OCI-LY7 (cell line): Measurements from ENCODE around the gene NDUFV1. TPM values are rescaled to one million over a fixed set of nuclear protein-coding genes. Genes with fewer than 3 reads are reported as not detected.

ENCODE experiments used
- BruUV-seq: library from RNA; stranded (reverse); fragments of 400-500 nt; replicated peaks from 2 replicates; lab custom pipeline; 2021; lab: Mats Ljungman, UMichigan
- CTCF ChIA-PET: fragments of 300-600 bp; sonication (Branson Sonifier 250); formaldehyde crosslinking; loops from one replicate; lab custom pipeline; 2022; ENCODE audit warnings: antibody characterized with exemption; ENCODE audit not compliant: unreplicated experiment; lab: Charles Lee
- POLR2A ChIA-PET: fragments of 300-600 bp; sonication (Branson Sonifier 250); formaldehyde crosslinking; loops from one replicate; lab custom pipeline; 2022; ENCODE audit warnings: antibody characterized with exemption; lab: Charles Lee
- DNase-seq: peaks from one replicate; pipeline ENCODE4 v3.0.0-alpha.2; 2015; ENCODE audit warnings: low spot score
- H2AFZ ChIP-seq: fragments of 200-600 bp; sonication (generic), shearing (Covaris generic); 2 replicates; pipeline ENCODE4 v1.6.1; 2014; ENCODE audit warnings: mild to moderate bottlenecking, antibody characterized with exemption, low read length, moderate library complexity
- H3K27ac ChIP-seq: fragments of 200-600 bp; sonication (generic); 2 replicates; pipeline ENCODE4 v1.5.1; 2014; ENCODE audit warnings: mixed run types, low read depth, mild to moderate bottlenecking, moderate library complexity, low read length, inconsistent platforms; ENCODE audit not compliant: poor library complexity, severe bottlenecking
- H3K36me3 ChIP-seq: fragments of 200-600 bp; sonication (generic); 2 replicates; pipeline ENCODE4 v1.6.1; 2014; ENCODE audit warnings: mild to moderate bottlenecking, antibody characterized with exemption, low read length, moderate library complexity, mixed read lengths; ENCODE audit not compliant: insufficient read depth
- H3K4me1 ChIP-seq: fragments of 200-600 bp; sonication (generic); 2 replicates; pipeline ENCODE4 v1.5.1; 2014; ENCODE audit warnings: mild to moderate bottlenecking, low read length; ENCODE audit not compliant: insufficient read depth, poor library complexity, severe bottlenecking
- H3K4me2 ChIP-seq: fragments of 200-600 bp; sonication (generic); 2 replicates; pipeline ENCODE4 v1.6.1; 2014; ENCODE audit warnings: mild to moderate bottlenecking, low read length
- H3K4me3 ChIP-seq: fragments of 200-600 bp; sonication (generic); 2 replicates; pipeline ENCODE4 v1.5.1; 2014; ENCODE audit warnings: mild to moderate bottlenecking, low read depth, low read length; ENCODE audit not compliant: poor library complexity, severe bottlenecking
- H3K79me2 ChIP-seq: fragments of 200-600 bp; sonication (generic); 2 replicates; pipeline ENCODE4 v1.6.1; 2016; ENCODE audit warnings: low read depth, mild to moderate bottlenecking, low read length, moderate library complexity, mixed read lengths; ENCODE audit not compliant: insufficient read depth
- H3K9me2 ChIP-seq: fragments of 200-600 bp; sonication (generic); 2 replicates; pipeline ENCODE4 v1.6.1; 2016; ENCODE audit warnings: mild to moderate bottlenecking, low read length, mixed read lengths; ENCODE audit not compliant: insufficient read depth
- H3K9me3 ChIP-seq: fragments of 200-600 bp; sonication (generic); 2 replicates; pipeline ENCODE4 v1.6.1; 2014; ENCODE audit warnings: mild to moderate bottlenecking, mixed run types, low read length, mixed read lengths
- H4K20me1 ChIP-seq: fragments of 200-600 bp; sonication (generic); 2 replicates; pipeline ENCODE4 v1.6.1; 2014; ENCODE audit warnings: mild to moderate bottlenecking, antibody characterized with exemption, low read length, moderate library complexity, mixed read lengths; ENCODE audit not compliant: insufficient read depth
- EZH2phosphoT487 ChIP-seq: fragments of 200-600 bp; sonication (generic); IDR thresholded peaks from 2 replicates; pipeline ENCODE4 v1.6.1; 2018; ENCODE audit warnings: low read depth, borderline replicate concordance, mild to moderate bottlenecking, mixed run types, antibody characterized with exemption, low read length, moderate library complexity, mixed read lengths
- intact Hi-C: fragments of 100-400 bp; cut with micrococcal nuclease; formaldehyde crosslinking; loops from one replicate; pipeline ENCODE4 v1.10.0; 2022; ENCODE audit not compliant: unreplicated experiment
- total RNA-seq, 2 experiments: library from RNA; depleted of rRNA in 1 of 2; stranded (reverse); fragments of >200 nt in 1 of 2; shearing (Covaris generic) in 1 of 2; gene quantifications; 2 replicates each; pipeline ENCODE4 v1.2.3, GENCODE V29; 2014 to 2022
- TF ChIP-seq, protein P1 (sequence below): fragments of 200-600 bp; sonication (generic); conservative IDR thresholded peaks from 2 replicates; pipeline ENCODE4 v1.5.1; 2014; ENCODE audit warnings: mild to moderate bottlenecking, antibody characterized with exemption, low read length, moderate library complexity, mixed read lengths

Gene NDUFV1
- total RNA-seq, 2 experiments from 2014 or later, result 283 to 335 TPM

DNA sequence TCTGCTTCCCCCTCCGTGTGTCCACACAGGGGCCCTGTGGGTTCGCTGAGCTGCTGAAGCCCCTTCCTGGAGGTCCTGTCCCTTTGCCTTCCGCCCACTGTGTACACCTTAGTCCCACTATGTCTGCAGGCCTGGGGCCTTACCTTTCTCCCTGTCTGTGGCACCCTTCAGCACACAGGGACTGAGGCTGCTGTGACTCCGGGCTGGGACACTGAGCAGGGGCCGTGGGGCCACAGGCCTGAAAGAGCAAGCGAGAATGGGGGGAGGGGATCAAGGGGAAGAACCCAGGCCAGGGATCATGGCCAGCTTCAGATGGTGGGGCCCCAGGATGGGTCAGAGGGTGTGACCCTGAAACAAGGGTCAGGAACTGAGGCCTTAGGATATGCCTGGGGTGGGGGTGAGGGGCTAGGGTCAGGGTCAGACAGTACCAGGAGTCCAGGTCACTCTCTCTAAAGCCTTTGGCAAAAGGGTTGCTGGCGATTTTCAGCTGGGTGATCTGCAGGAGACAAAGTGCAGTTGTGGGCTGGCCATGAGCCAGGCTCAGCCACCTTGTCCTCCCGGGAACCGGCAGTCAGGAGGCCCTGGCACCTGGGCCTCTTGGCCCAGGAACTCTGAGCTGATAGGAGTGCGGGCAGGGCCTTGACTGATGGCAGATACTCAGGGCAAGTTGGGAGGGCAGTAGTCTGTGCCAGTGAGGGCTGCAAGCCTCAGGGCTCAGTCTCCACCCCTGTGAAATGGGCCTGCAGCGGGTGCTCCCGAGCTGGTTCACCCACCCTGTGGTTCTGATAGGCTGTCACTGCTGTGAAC lies 25.6 kb downstream of the NDUFV1 start:
- Histone ChIP-seq H3K4me2 (no peak overlapping the region), H2AFZ (no peak overlapping the region), H3K9me2 (no peaks in the 10 kb centered on the region), H3K9me3 (no peaks in the 10 kb centered on the region), H3K4me3 (no peak overlapping the region), H3K79me2 (no peaks in the 10 kb centered on the region), H4K20me1 (no peaks in the 10 kb centered on the region), H3K27ac (no peak overlapping the region), H3K4me1 (peaks cover 23% of the 10 kb centered on the region), H3K36me3 (no peaks in the 10 kb centered on the region)
- CTCF ChIA-PET, result no interaction called here
- POLR2A ChIA-PET, result interaction anchor here (0.6 kb wide), 1 partner anchor 80 kb away, joined by 3 read pairs; no protein-coding TSS in a partner anchor
- no peak for DNase-seq
- BruUV-seq, result no TSS peak
- TF ChIP-seq, protein P1, sequence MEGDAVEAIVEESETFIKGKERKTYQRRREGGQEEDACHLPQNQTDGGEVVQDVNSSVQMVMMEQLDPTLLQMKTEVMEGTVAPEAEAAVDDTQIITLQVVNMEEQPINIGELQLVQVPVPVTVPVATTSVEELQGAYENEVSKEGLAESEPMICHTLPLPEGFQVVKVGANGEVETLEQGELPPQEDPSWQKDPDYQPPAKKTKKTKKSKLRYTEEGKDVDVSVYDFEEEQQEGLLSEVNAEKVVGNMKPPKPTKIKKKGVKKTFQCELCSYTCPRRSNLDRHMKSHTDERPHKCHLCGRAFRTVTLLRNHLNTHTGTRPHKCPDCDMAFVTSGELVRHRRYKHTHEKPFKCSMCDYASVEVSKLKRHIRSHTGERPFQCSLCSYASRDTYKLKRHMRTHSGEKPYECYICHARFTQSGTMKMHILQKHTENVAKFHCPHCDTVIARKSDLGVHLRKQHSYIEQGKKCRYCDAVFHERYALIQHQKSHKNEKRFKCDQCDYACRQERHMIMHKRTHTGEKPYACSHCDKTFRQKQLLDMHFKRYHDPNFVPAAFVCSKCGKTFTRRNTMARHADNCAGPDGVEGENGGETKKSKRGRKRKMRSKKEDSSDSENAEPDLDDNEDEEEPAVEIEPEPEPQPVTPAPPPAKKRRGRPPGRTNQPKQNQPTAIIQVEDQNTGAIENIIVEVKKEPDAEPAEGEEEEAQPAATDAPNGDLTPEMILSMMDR, result no peak
- TF ChIP-seq EZH2phosphoT487, result no peak
- intact Hi-C loops, result no loop called here

DNA sequence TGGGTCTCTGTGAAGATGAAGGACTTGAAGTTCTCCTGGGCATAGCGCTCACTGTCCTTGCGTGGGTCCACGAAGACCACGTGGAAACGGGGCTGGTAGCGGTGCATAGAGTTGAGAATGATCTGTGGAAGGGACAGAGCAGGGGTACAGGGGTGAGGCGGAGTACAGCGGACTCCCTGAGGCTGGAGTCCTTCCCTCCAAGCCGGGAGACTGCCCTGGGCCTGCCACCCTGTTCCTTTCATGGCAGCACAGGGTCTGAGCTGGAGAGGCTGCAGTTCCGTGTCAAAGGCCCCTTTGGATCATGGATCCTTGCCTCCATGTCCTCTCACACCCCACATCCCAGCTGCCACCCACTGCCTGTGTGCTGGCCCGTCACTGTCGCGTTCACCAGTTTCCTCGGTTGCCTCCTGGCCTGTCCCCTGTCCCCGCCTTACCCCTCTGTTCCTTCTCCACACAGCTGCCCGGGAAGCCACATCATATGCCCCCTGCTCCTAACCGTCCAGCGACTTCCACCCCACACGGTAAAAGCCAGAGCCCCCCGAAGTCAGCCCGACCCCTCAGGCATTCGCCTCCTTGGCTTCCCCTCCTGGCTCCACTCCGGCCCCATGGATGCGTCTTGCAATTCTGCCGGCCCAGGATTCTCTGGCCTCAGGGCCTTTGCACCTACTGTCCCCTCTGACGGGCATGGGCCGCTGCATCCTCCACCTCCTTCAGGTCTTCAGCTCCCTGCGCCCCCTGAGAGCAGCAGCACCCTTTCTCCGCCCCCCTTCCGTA lies 26.4 kb downstream of the NDUFV1 start:
- H3K9me3 ChIP-seq, result no peaks in the 10 kb centered on the region
- H3K27ac ChIP-seq, result no peak overlapping the region
- no peak overlapping the region for H3K4me2 ChIP-seq
- no peaks in the 10 kb centered on the region for H3K79me2 ChIP-seq
- no peak overlapping the region for H3K4me3 ChIP-seq
- peaks cover 20% of the 10 kb centered on the region for H3K4me1 ChIP-seq
- intact Hi-C loops, result no loop called here
- ChIA-PET CTCF (no interaction called here), POLR2A (no interaction called here)
- no peak overlapping the region for H2AFZ ChIP-seq
- no TSS peak for BruUV-seq
- H3K36me3 ChIP-seq, result no peaks in the 10 kb centered on the region
- TF ChIP-seq, protein P1, result no peak
- TF ChIP-seq EZH2phosphoT487, result no peak
- no peaks in the 10 kb centered on the region for H3K9me2 ChIP-seq
- H4K20me1 ChIP-seq, result no peaks in the 10 kb centered on the region
- no peak for DNase-seq
